Loucy (cell line): Measurements from ENCODE around the gene PARP1.

Experiments used
- EZH2phosphoT487 ChIP-seq: fragments of 200-600 bp; IDR thresholded peaks from 2 replicates; pipeline ENCODE4 v1.6.1; 2018; ENCODE audit warnings: antibody characterized with exemption, mild to moderate bottlenecking, moderate library complexity, borderline replicate concordance
- TF ChIP-seq, protein P1 (sequence below): fragments of 200-600 bp; sonication (generic); conservative IDR thresholded peaks from 2 replicates; pipeline ENCODE4 v1.5.1; 2014; ENCODE audit warnings: mild to moderate bottlenecking, antibody characterized with exemption, low read length

DNA sequence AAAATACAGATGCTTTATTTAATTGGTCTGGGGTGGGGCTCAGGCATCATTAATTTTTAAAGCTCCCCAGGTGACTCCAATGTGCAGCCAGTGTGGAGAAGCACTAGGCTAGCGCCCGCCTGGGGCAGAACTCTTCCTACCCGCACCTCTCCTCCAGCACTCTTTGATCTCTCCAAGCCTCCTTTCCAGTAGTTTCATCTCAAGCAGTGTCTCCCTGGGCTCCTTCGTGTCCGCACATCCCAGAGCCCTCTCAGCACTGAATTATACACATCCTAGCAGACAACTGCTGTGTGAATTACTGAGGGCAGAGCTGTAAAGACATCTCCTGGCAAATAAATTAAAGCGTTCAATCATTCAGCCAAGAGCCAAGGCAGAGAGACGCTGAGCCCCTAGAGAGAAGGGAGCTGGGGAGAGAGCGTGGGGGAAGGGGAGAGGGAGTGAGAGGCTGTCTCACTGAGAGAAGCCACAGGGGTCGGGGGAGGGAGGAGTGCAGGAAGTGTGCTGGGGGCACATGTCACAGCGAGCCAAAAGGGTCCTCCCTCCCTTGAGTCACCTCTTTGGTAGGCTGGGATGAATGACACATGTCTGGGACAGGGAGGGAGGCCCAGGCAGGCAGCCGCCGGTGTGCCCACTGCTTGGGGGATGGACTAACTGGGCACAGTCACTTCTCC lies 21.0 kb upstream of the PARP1 start:
- TF ChIP-seq, protein P1, sequence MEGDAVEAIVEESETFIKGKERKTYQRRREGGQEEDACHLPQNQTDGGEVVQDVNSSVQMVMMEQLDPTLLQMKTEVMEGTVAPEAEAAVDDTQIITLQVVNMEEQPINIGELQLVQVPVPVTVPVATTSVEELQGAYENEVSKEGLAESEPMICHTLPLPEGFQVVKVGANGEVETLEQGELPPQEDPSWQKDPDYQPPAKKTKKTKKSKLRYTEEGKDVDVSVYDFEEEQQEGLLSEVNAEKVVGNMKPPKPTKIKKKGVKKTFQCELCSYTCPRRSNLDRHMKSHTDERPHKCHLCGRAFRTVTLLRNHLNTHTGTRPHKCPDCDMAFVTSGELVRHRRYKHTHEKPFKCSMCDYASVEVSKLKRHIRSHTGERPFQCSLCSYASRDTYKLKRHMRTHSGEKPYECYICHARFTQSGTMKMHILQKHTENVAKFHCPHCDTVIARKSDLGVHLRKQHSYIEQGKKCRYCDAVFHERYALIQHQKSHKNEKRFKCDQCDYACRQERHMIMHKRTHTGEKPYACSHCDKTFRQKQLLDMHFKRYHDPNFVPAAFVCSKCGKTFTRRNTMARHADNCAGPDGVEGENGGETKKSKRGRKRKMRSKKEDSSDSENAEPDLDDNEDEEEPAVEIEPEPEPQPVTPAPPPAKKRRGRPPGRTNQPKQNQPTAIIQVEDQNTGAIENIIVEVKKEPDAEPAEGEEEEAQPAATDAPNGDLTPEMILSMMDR: no peak
- no peak for TF ChIP-seq EZH2phosphoT487
